CD4-positive, alpha-beta memory T cell (primary cell): ENCODE results near the gene IL34. TPM values are rescaled to one million over a fixed set of nuclear protein-coding genes. Genes with fewer than 3 reads are reported as not detected.

ENCODE experiments used
- CTCF ChIA-PET: fragments of 350-600 bp; sonication (Branson Sonifier 250); formaldehyde crosslinking; loops from one replicate; lab custom pipeline; 2021; ENCODE audit warnings: inconsistent platforms; ENCODE audit not compliant: partially characterized antibody; lab: Charles Lee
- POLR2A ChIA-PET: fragments of 350-600 bp; sonication (Branson Sonifier 250); formaldehyde crosslinking; loops from one replicate; lab custom pipeline; 2021; ENCODE audit not compliant: partially characterized antibody; lab: Charles Lee
- DNase-seq, 5 donors: peaks; one replicate each; pipeline versions ENCODE4 v3.0.0 to v3.0.0-alpha.2; 2020 to 2022; ENCODE audit warnings: mixed read lengths in 1 of 5
- H3K27ac ChIP-seq: one replicate; pipeline ENCODE4 v1.7.0; 2013; ENCODE audit warnings: low read depth, low read length
- H3K27me3 ChIP-seq: 2 replicates; pipeline ENCODE4 v1.7.0; 2013; ENCODE audit warnings: mild to moderate bottlenecking, low read length, moderate library complexity; ENCODE audit not compliant: insufficient read depth
- H3K36me3 ChIP-seq: 2 replicates; pipeline ENCODE4 v1.7.0; 2013; ENCODE audit warnings: mild to moderate bottlenecking, low read length, moderate library complexity; ENCODE audit not compliant: insufficient read depth
- H3K4me1 ChIP-seq: 2 replicates; pipeline ENCODE4 v1.7.0; 2013; ENCODE audit warnings: mild to moderate bottlenecking, low read length, moderate library complexity; ENCODE audit not compliant: insufficient read depth
- H3K4me3 ChIP-seq, 2 donors: one replicate each; pipeline ENCODE4 v1.7.0; 2013; ENCODE audit warnings: low read length in 2 of 2, mild to moderate bottlenecking in 1 of 2
- H3K9me3 ChIP-seq, 2 donors: one replicate each; pipeline ENCODE4 v1.7.0; 2013; ENCODE audit warnings: low read length in 2 of 2, control low read depth in 1 of 2; ENCODE audit not compliant: control insufficient read depth in 1 of 2
- H3K27ac Mint-ChIP-seq, 7 donors: one replicate each; pipeline ENCODE4 v1.8.0; 2020 to 2021; ENCODE audit warnings: mixed read lengths in 7 of 7, mild to moderate bottlenecking in 6 of 7, inconsistent platforms in 3 of 7, moderate library complexity in 3 of 7
- H3K27me3 Mint-ChIP-seq, 2 donors: one replicate each; pipeline ENCODE4 v1.8.0; 2020 to 2021; ENCODE audit warnings: mixed read lengths in 2 of 2
- H3K36me3 Mint-ChIP-seq, 2 donors: one replicate each; pipeline ENCODE4 v1.8.0; 2020 to 2021; ENCODE audit warnings: mixed read lengths in 2 of 2, inconsistent platforms in 1 of 2, mild to moderate bottlenecking in 1 of 2
- H3K4me1 Mint-ChIP-seq, 4 donors: one replicate each; pipeline ENCODE4 v1.8.0; 2020 to 2021; ENCODE audit warnings: mixed read lengths in 4 of 4, mild to moderate bottlenecking in 1 of 4
- H3K4me3 Mint-ChIP-seq, 8 donors: one replicate each; pipeline ENCODE4 v1.8.0; 2020 to 2021; ENCODE audit warnings: mixed read lengths in 8 of 8, mild to moderate bottlenecking in 7 of 8, moderate library complexity in 6 of 8, inconsistent platforms in 3 of 8
- H3K9me3 Mint-ChIP-seq, 8 donors: one replicate each; pipeline ENCODE4 v1.8.0; 2020 to 2021; ENCODE audit warnings: mixed read lengths in 8 of 8, mild to moderate bottlenecking in 5 of 8, inconsistent platforms in 3 of 8, moderate library complexity in 1 of 8
- intact Hi-C: fragments of 100-400 bp; cut with micrococcal nuclease; formaldehyde crosslinking; loops from one replicate; pipeline ENCODE4 v1.15.1; 2023
- polyA plus RNA-seq, 2 donors: library from polyadenylated mRNA; unstranded; fragments of 300-500 nt; fragmentation: Illumina TruSeq; gene quantifications; one replicate each; pipeline ENCODE4 v1.2.3, GENCODE V29; 2021
- total RNA-seq, 2 experiments: library from RNA; stranded (reverse); gene quantifications; one replicate each; pipeline ENCODE4 v1.2.3, GENCODE V29; 2021

The IL34 gene
- total and polyA plus RNA-seq, 4 experiments from 2014 or later, result not detected

- peak overlapping the region in 2 of 7 donors; percentile 48 to 64 for H3K27ac Mint-ChIP-seq
- H3K27me3 Mint-ChIP-seq, result no peaks in the 10 kb centered on the region
- peaks cover 5 to 26% of the 10 kb centered on the region in 2 donors for H3K36me3 Mint-ChIP-seq
- no peaks in the 10 kb centered on the region for H3K9me3 Mint-ChIP-seq
- H3K4me1 ChIP-seq, result no peaks in the 10 kb centered on the region
- H3K4me1 Mint-ChIP-seq, result peaks cover 0 to 5% (median 1%) of the 10 kb centered on the region in 4 donors
- intact Hi-C loops, result no loop called here
- H3K36me3 ChIP-seq, result no peaks in the 10 kb centered on the region
- POLR2A ChIA-PET, result no interaction called here
- no peak overlapping the region for H3K4me3 ChIP-seq
- no peaks in the 10 kb centered on the region for H3K27me3 ChIP-seq
- no peak overlapping the region for H3K27ac ChIP-seq
- CTCF ChIA-PET, result no interaction called here
- no peaks in the 10 kb centered on the region for H3K9me3 ChIP-seq
- no peak overlapping the region for H3K4me3 Mint-ChIP-seq
- DNase-seq, result no peak
These were observed 57.5 kb downstream of the IL34 start for GRCh38 chr16:70703835-70704381.

- Mint-ChIP-seq H3K36me3 (peaks cover 0 to 20% of the 10 kb centered on the region in 2 donors), H3K27ac (no peak overlapping the region), H3K27me3 (no peaks in the 10 kb centered on the region), H3K4me3 (no peak overlapping the region), H3K4me1 (peaks cover 0 to 3% (median 0%) of the 10 kb centered on the region in 4 donors), H3K9me3 (no peaks in the 10 kb centered on the region)
- intact Hi-C loops, result no loop called here
- DNase-seq, result no peak
- ChIA-PET POLR2A (no interaction called here), CTCF (no interaction called here)
- Histone ChIP-seq H3K36me3 (no peaks in the 10 kb centered on the region), H3K27ac (no peak overlapping the region), H3K4me1 (no peaks in the 10 kb centered on the region), H3K4me3 (no peak overlapping the region), H3K9me3 (no peaks in the 10 kb centered on the region), H3K27me3 (no peaks in the 10 kb centered on the region)
These were observed 58.2 kb downstream of the IL34 start for GRCh38 chr16:70704586-70704985.

DNA sequence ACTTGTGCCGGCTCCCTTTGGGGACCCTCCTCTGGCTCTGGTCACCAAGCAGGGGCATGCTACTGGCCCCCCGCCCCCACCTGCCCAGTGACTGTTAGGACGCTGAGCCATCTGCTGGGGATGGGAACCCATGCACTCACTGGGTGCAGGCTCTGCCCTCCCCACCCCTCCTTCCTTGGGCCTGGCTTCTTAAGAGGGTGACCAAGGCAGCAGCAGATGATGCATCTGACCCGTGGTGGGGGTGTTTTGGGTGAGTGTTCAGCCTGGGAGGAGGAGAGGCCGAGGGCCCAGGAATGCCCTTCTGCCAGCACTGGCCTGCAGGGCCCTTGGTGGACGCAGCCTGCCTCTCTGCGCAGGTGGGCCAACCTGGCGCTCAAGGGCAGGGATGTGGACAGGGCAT lies 58.7 kb downstream of the IL34 start:
- H3K9me3 ChIP-seq, result no peaks in the 10 kb centered on the region
- no peak overlapping the region for H3K27ac ChIP-seq
- H3K9me3 Mint-ChIP-seq, result no peaks in the 10 kb centered on the region
- H3K4me3 Mint-ChIP-seq, result no peak overlapping the region
- CTCF ChIA-PET, result no interaction called here
- POLR2A ChIA-PET, result no interaction called here
- no peak for DNase-seq
- intact Hi-C loops, result no loop called here
- H3K4me1 Mint-ChIP-seq, result peaks cover 0 to 3% (median 0%) of the 10 kb centered on the region in 4 donors
- no peaks in the 10 kb centered on the region for H3K27me3 Mint-ChIP-seq
- peaks cover 0 to 18% of the 10 kb centered on the region in 2 donors for H3K36me3 Mint-ChIP-seq
- no peak overlapping the region for H3K4me3 ChIP-seq
- no peaks in the 10 kb centered on the region for H3K27me3 ChIP-seq
- H3K27ac Mint-ChIP-seq, result no peak overlapping the region
- no peaks in the 10 kb centered on the region for H3K4me1 ChIP-seq
- H3K36me3 ChIP-seq, result no peaks in the 10 kb centered on the region

GRCh38 chr16:70706948-70707465 lies 60.6 kb downstream of the IL34 start:
- ChIA-PET POLR2A (no interaction called here), CTCF (no interaction called here)
- no peak for DNase-seq
- Histone ChIP-seq H3K27ac (no peak overlapping the region), H3K27me3 (no peaks in the 10 kb centered on the region), H3K9me3 (no peaks in the 10 kb centered on the region), H3K4me3 (no peak overlapping the region), H3K36me3 (no peaks in the 10 kb centered on the region), H3K4me1 (no peaks in the 10 kb centered on the region)
- intact Hi-C loops, result no loop called here
- H3K9me3 Mint-ChIP-seq, result no peaks in the 10 kb centered on the region
- peaks cover 6 to 16% of the 10 kb centered on the region in 2 donors for H3K36me3 Mint-ChIP-seq
- H3K27me3 Mint-ChIP-seq, result no peaks in the 10 kb centered on the region
- H3K27ac Mint-ChIP-seq, result no peak overlapping the region
- H3K4me3 Mint-ChIP-seq, result no peak overlapping the region
- peaks cover 0 to 3% (median 0%) of the 10 kb centered on the region in 4 donors for H3K4me1 Mint-ChIP-seq

DNA sequence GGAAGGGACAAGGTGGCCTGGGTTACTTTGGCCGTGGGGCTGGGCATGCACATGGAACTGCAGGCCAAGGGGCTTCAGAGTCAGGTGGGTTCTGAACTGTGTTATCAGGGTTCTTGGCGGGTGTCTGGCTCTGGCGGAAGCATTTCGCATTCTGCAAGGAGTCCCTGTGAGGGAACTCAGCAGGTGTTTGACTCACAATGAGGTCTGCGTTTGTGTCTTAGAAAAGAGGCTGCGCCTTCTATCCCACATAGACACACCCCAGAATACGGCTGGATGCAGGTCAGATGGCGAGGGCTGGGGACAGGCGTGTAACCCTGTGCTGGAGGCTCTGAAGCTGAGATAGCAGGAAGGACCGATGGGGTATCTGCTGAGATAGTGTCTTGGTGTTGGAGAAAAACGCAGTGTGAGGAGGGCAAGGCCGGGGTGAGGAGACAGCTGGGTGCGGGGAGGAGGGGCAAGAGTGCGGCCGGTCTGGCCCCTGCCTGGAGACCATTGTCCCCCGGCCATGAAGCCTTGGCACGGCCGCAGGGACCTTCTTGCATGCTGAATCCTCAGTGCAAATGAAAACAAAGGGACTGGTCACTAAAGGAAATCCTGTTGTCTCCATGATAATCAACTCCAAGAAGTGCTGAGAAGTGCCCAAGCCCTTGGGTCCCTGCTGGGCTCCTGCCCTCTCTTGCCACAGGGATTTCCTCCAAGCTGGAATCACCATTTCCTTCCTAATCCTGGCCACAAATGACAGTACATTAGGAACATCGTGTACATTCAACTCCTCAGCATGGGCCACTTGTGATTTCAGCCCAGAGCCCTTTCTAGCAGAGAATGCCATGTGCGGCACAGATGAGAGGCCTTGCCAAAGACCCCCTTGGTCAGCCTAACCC lies 62.2 kb downstream of the IL34 start:
- Histone ChIP-seq H3K4me3 (no peak overlapping the region), H3K36me3 (no peaks in the 10 kb centered on the region), H3K9me3 (no peaks in the 10 kb centered on the region), H3K4me1 (no peaks in the 10 kb centered on the region), H3K27me3 (no peaks in the 10 kb centered on the region), H3K27ac (no peak overlapping the region)
- peaks cover 0 to 3% (median 0%) of the 10 kb centered on the region in 4 donors for H3K4me1 Mint-ChIP-seq
- no peak overlapping the region for H3K27ac Mint-ChIP-seq
- POLR2A ChIA-PET, result no interaction called here
- H3K27me3 Mint-ChIP-seq, result no peaks in the 10 kb centered on the region
- intact Hi-C loops, result no loop called here
- no peaks in the 10 kb centered on the region for H3K9me3 Mint-ChIP-seq
- no peak overlapping the region for H3K4me3 Mint-ChIP-seq
- DNase-seq, result no peak
- H3K36me3 Mint-ChIP-seq, result peaks cover 6 to 13% of the 10 kb centered on the region in 2 donors
- CTCF ChIA-PET, result no interaction called here

DNA sequence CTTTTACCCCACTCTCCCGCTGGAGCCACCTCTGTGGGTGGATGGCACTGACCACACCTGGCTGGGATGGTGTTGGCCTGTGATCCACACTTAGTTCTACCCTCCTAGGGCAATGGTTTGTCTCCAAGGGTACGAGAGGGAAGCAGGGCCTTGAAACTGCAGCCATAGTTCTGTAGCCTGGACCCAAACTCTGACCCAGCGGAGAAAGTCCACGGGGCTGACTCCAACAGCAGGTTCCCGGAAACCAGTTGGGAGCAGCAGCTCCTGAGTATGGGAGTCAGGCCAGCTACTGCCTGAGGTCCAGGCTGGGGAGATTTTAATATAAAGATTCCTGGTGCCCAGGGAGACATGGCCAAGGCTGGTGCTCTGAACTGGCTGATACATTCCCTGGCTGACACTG lies 63.1 kb downstream of the IL34 start:
- Mint-ChIP-seq H3K36me3 (peaks cover 6 to 15% of the 10 kb centered on the region in 2 donors), H3K4me1 (no peaks in the 10 kb centered on the region), H3K27ac (no peak overlapping the region), H3K4me3 (no peak overlapping the region), H3K27me3 (no peaks in the 10 kb centered on the region), H3K9me3 (no peaks in the 10 kb centered on the region)
- no peaks in the 10 kb centered on the region for H3K9me3 ChIP-seq
- no peaks in the 10 kb centered on the region for H3K4me1 ChIP-seq
- H3K27me3 ChIP-seq, result no peaks in the 10 kb centered on the region
- no peak overlapping the region for H3K4me3 ChIP-seq
- ChIA-PET CTCF (no interaction called here), POLR2A (no interaction called here)
- no peaks in the 10 kb centered on the region for H3K36me3 ChIP-seq
- intact Hi-C loops, result no loop called here
- H3K27ac ChIP-seq, result no peak overlapping the region
- DNase-seq, result no peak

DNA sequence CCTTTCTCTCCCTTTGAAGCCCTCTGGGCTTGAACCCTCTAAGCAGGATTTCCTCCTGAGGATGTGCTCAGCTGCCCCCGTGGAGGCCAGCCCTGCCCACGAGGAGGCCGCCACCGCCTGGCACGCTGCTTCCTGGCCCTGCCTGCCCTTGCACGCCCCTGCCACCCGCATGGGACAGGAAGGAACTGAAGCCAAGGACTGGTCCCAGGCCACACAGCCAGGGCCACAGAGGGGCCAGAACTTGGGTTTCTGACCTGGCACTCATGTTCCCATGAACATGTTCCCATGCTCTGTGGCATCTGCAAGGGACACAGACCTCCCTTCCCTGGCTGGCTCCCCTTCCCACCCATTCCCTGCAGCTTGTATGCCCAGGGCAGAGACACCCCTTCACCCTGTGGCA lies 63.6 kb downstream of the IL34 start:
- intact Hi-C loops, result no loop called here
- H3K4me1 ChIP-seq, result no peaks in the 10 kb centered on the region
- peak overlapping the region in 1 of 7 donors; percentile 47 for H3K27ac Mint-ChIP-seq
- H3K27ac ChIP-seq, result no peak overlapping the region
- no peaks in the 10 kb centered on the region for H3K36me3 ChIP-seq
- no peaks in the 10 kb centered on the region for H3K27me3 ChIP-seq
- ChIA-PET POLR2A (no interaction called here), CTCF (no interaction called here)
- no peak overlapping the region for H3K4me3 ChIP-seq
- peaks cover 6 to 15% of the 10 kb centered on the region in 2 donors for H3K36me3 Mint-ChIP-seq
- H3K4me3 Mint-ChIP-seq, result no peak overlapping the region
- H3K27me3 Mint-ChIP-seq, result no peaks in the 10 kb centered on the region
- no peaks in the 10 kb centered on the region for H3K9me3 Mint-ChIP-seq
- no peak for DNase-seq
- H3K9me3 ChIP-seq, result no peaks in the 10 kb centered on the region
- H3K4me1 Mint-ChIP-seq, result no peaks in the 10 kb centered on the region
